Raji (cell line): ENCODE results near the gene ZNF74.

Experiments used
- POLR2A ChIP-seq: IDR thresholded peaks from 2 replicates; pipeline ENCODE4 v1.6.1; 2011; ENCODE audit warnings: low read depth, low read length, control low read depth; ENCODE audit not compliant: insufficient read depth

ZNF74 gene

GRCh38 chr22:20424932-20425565, 31.1 kb downstream of the ZNF74 start:
- no peak for TF ChIP-seq POLR2A

GRCh38 chr22:20425566-20426258, 31.8 kb downstream of the ZNF74 start:
- no peak for TF ChIP-seq POLR2A

- TF ChIP-seq POLR2A: no peak
Measured at GRCh38 chr22:20426259-20426615, 32.3 kb downstream of the ZNF74 start.

- TF ChIP-seq POLR2A: no peak
Measured at GRCh38 chr22:20427104-20427944, 33.4 kb downstream of the ZNF74 start.

GRCh38 chr22:20427945-20428417, 34.0 kb downstream of the ZNF74 start:
- TF ChIP-seq POLR2A: no peak

- no peak for TF ChIP-seq POLR2A
Measured at GRCh38 chr22:20428496-20429253, 34.7 kb downstream of the ZNF74 start.

- no peak for TF ChIP-seq POLR2A
Measured at GRCh38 chr22:20429254-20430100, 35.5 kb downstream of the ZNF74 start.

- TF ChIP-seq POLR2A: no peak
Measured at GRCh38 chr22:20430101-20430719, 36.3 kb downstream of the ZNF74 start.

- TF ChIP-seq POLR2A: no peak
Measured at GRCh38 chr22:20430720-20431510, 37.0 kb downstream of the ZNF74 start.

GRCh38 chr22:20431511-20432192, 37.7 kb downstream of the ZNF74 start:
- no peak for TF ChIP-seq POLR2A

- TF ChIP-seq POLR2A: no peak
Measured at GRCh38 chr22:20432244-20432686, 38.3 kb downstream of the ZNF74 start.

- no peak for TF ChIP-seq POLR2A
Measured at GRCh38 chr22:20433191-20433590, 39.2 kb downstream of the ZNF74 start.

GRCh38 chr22:20433686-20434241, 39.8 kb downstream of the ZNF74 start:
- TF ChIP-seq POLR2A: no peak
